Coronary artery (tissue), 2 donors: ENCODE data around the gene DOCK3.

Experiments used
- DNase-seq: peaks from one replicate; pipeline ENCODE4 v3.0.0-alpha.2; 2017; ENCODE audit warnings: low spot score
- H3K27ac ChIP-seq, 2 donors: fragments of 200-600 bp; sonication (generic); one replicate each; pipeline ENCODE4 v1.5.1; 2016 to 2019
- H3K4me3 ChIP-seq: fragments of 200-600 bp; sonication (generic); 2 replicates; pipeline ENCODE4 v1.5.1; 2016; ENCODE audit warnings: mild to moderate bottlenecking, moderate library complexity
- CTCF ChIP-seq: fragments of 200-600 bp; sonication (generic); IDR thresholded peaks from one replicate; pipeline ENCODE4 v1.5.1; 2019; ENCODE audit warnings: antibody characterized with exemption

The DOCK3 gene

GRCh38 chr3:50639055-50639494 is 35.7 kb upstream of the DOCK3 start:
- no peak overlapping the region for H3K27ac ChIP-seq
- DNase-seq, result no peak
- no peak for TF ChIP-seq CTCF
- no peak overlapping the region for H3K4me3 ChIP-seq

- no peak for DNase-seq
- no peak for TF ChIP-seq CTCF
- Histone ChIP-seq H3K4me3 (no peak overlapping the region), H3K27ac (no peak overlapping the region)
Observed at GRCh38 chr3:50642382-50642781, 32.3 kb upstream of the DOCK3 start.

- no peak for TF ChIP-seq CTCF
- DNase-seq, result no peak
- no peak overlapping the region for H3K4me3 ChIP-seq
- peak overlapping the region; percentile 54 to 64 for H3K27ac ChIP-seq
Observed at GRCh38 chr3:50644561-50644960, 30.2 kb upstream of the DOCK3 start.

- TF ChIP-seq CTCF, result no peak
- DNase-seq, result no peak
- Histone ChIP-seq H3K27ac (peak overlapping the region; percentile 43 to 64), H3K4me3 (no peak overlapping the region)
Observed at GRCh38 chr3:50645378-50645777, 29.3 kb upstream of the DOCK3 start.

GRCh38 chr3:50648313-50648712 is 26.4 kb upstream of the DOCK3 start:
- DNase-seq, result no peak
- Histone ChIP-seq H3K4me3 (no peak overlapping the region), H3K27ac (peak overlapping the region; percentile 5 to 39)
- TF ChIP-seq CTCF, result no peak

- DNase-seq, result no peak
- Histone ChIP-seq H3K4me3 (no peak overlapping the region), H3K27ac (peak overlapping the region; percentile 28 to 39)
- no peak for TF ChIP-seq CTCF
Observed at GRCh38 chr3:50648944-50649343, 25.8 kb upstream of the DOCK3 start.

GRCh38 chr3:50649451-50649931 is 25.2 kb upstream of the DOCK3 start:
- DNase-seq, result no peak
- H3K27ac ChIP-seq, result peak overlapping the region; percentile 28 to 39
- no peak for TF ChIP-seq CTCF
- H3K4me3 ChIP-seq, result no peak overlapping the region
